Liver (tissue), 9 donors: ENCODE data around the gene NUCB2. TPM values are rescaled to one million over a fixed set of nuclear protein-coding genes. Genes with fewer than 3 reads are reported as not detected.

Experiments used
- DNase-seq: peaks from one replicate; pipeline ENCODE4 v3.0.0-alpha.2; 2017; ENCODE audit warnings: low spot score
- H3K27ac ChIP-seq, 2 donors: one replicate each; pipeline ENCODE4 v1.7.0; 2013; ENCODE audit warnings: inconsistent platforms in 2 of 2, low read length in 2 of 2, control low read depth in 1 of 2, low read depth in 1 of 2, mild to moderate bottlenecking in 1 of 2
- H3K27me3 ChIP-seq, 4 donors: one replicate each; pipeline versions ENCODE4 v1.6.1 to v1.7.0; 2013; ENCODE audit warnings: low read length in 3 of 4, inconsistent platforms in 1 of 4, mild to moderate bottlenecking in 1 of 4, moderate library complexity in 1 of 4; ENCODE audit not compliant: control insufficient read depth in 4 of 4, insufficient read depth in 4 of 4
- H3K36me3 ChIP-seq, 4 donors: one replicate each; pipeline versions ENCODE4 v1.6.1 to v1.7.0; 2013; ENCODE audit warnings: low read length in 3 of 4, mild to moderate bottlenecking in 3 of 4, low read depth in 1 of 4, moderate library complexity in 1 of 4; ENCODE audit not compliant: control insufficient read depth in 4 of 4, insufficient read depth in 3 of 4
- H3K4me1 ChIP-seq, 4 donors: one replicate each; pipeline versions ENCODE4 v1.6.1 to v1.7.0; 2013; ENCODE audit warnings: low read length in 3 of 4, mild to moderate bottlenecking in 3 of 4, moderate library complexity in 1 of 4; ENCODE audit not compliant: control insufficient read depth in 4 of 4, insufficient read depth in 4 of 4
- H3K4me3 ChIP-seq, 3 donors: one replicate each; pipeline versions ENCODE4 v1.6.1 to v1.7.0; 2013; ENCODE audit warnings: low read length in 3 of 3, control low read depth in 1 of 3, low read depth in 1 of 3, mild to moderate bottlenecking in 1 of 3
- H3K9ac ChIP-seq, 2 donors: one replicate each; pipeline ENCODE4 v1.7.0; 2013; ENCODE audit warnings: low read length in 2 of 2, mild to moderate bottlenecking in 2 of 2, moderate library complexity in 2 of 2, control low read depth in 1 of 2, low read depth in 1 of 2
- H3K9me3 ChIP-seq, 4 donors: one replicate each; pipeline versions ENCODE4 v1.6.1 to v1.7.0; 2013; ENCODE audit warnings: low read length in 3 of 4; ENCODE audit not compliant: control insufficient read depth in 4 of 4
- ATF3 ChIP-seq: IDR thresholded peaks from 2 replicates; pipeline ENCODE4 v1.6.1; 2016; ENCODE audit warnings: antibody characterized with exemption
- CTCF ChIP-seq: fragments of 150-350 bp; IDR thresholded peaks from 2 replicates; pipeline ENCODE4 v1.5.1; 2017; ENCODE audit warnings: improper control_type of control experiment, low read depth, low read length; ENCODE audit not compliant: missing input control
- EGR1 ChIP-seq, 2 donors: IDR thresholded peaks; 2 replicates each; pipeline ENCODE4 v1.6.1; 2016 to 2018; ENCODE audit warnings: antibody characterized with exemption in 2 of 2, low read depth in 2 of 2
- FOXA1 ChIP-seq: IDR thresholded peaks from 2 replicates; pipeline ENCODE4 v1.6.1; 2016; ENCODE audit warnings: antibody characterized with exemption
- FOXA2 ChIP-seq: IDR thresholded peaks from 2 replicates; pipeline ENCODE4 v1.6.1; 2016; ENCODE audit warnings: antibody characterized with exemption
- HNF4G ChIP-seq: IDR thresholded peaks from 2 replicates; pipeline ENCODE4 v1.6.1; 2016; ENCODE audit warnings: antibody characterized with exemption
- JUND ChIP-seq, 2 donors: IDR thresholded peaks; 2 replicates each; pipeline ENCODE4 v1.6.1; 2016; ENCODE audit warnings: antibody characterized with exemption in 2 of 2
- RAD21 ChIP-seq, 2 donors: IDR thresholded peaks; 2 replicates each; pipeline ENCODE4 v1.6.1; 2016; ENCODE audit warnings: antibody characterized with exemption in 2 of 2, mild to moderate bottlenecking in 2 of 2
- RXRA ChIP-seq, 2 donors: IDR thresholded peaks; 2 replicates each; pipeline ENCODE4 v1.6.1; 2017 to 2018; ENCODE audit warnings: antibody characterized with exemption in 2 of 2, mild to moderate bottlenecking in 1 of 2
- ZBTB33 ChIP-seq: IDR thresholded peaks from 2 replicates; pipeline ENCODE4 v1.6.1; 2016; ENCODE audit warnings: antibody characterized with exemption
- WGBS: extraction: QIAGEN DNeasy Blood & Tissue Kit; methylation state at CpG from one replicate; pipeline ENCODE4 v1.1.7; 2013; 5-methylcytosine and 5-hydroxymethylcytosine counted together
- polyA plus RNA-seq, 2 donors: library from polyadenylated mRNA; stranded (reverse) in 1 of 2; unstranded in 1 of 2; fragments of 200-250 nt in 1 of 2; fragments of >200 nt in 1 of 2; fragmentation: Nextera tagmentation in 1 of 2; extraction: Ambion mirVana in 1 of 2; gene quantifications; one replicate each; pipeline versions ENCODE4 v1.2.1 to v1.2.3, GENCODE V29; 2013 to 2015
- total RNA-seq, 2 donors: library from RNA; depleted of rRNA; stranded (reverse); fragments of >200 nt; gene quantifications; one replicate each; pipeline ENCODE4 v1.2.3, GENCODE V29; 2014
- donor health status: healthy.
- donor health status: healthy.
- donor health status: healthy.
- donor health status: healthy.
- donor health status: healthy.

The NUCB2 gene
- total and polyA plus RNA-seq, 4 donors, result 68.5 to 112 (median 103) TPM

GRCh38 chr11:17229481-17230152 lies 46.9 kb upstream of the NUCB2 start:
- Histone ChIP-seq H3K9ac (no peak overlapping the region), H3K36me3 (no peaks in the 10 kb centered on the region), H3K27me3 (no peaks in the 10 kb centered on the region), H3K9me3 (no peaks in the 10 kb centered on the region), H3K4me3 (no peak overlapping the region), H3K27ac (no peak overlapping the region), H3K4me1 (peaks cover 0 to 3% (median 0%) of the 10 kb centered on the region in 4 donors)
- no peak for TF ChIP-seq JUND (IDR thresholded peaks at IDR 0.05)
- no peak for DNase-seq
- WGBS, result 77% methylated on average over 7 of the region's 7 CpGs

GRCh38 chr11:17230867-17231851 lies 45.4 kb upstream of the NUCB2 start:
- WGBS, result 67% methylated on average over 3 of the region's 3 CpGs
- TF ChIP-seq ATF3, result no peak
- TF ChIP-seq RXRA (IDR thresholded peaks at IDR 0.05), result no peak
- no peak for TF ChIP-seq ZBTB33
- TF ChIP-seq RAD21 (IDR thresholded peaks at IDR 0.05), result no peak
- no peak for TF ChIP-seq FOXA2
- TF ChIP-seq FOXA1, result no peak
- no peak for TF ChIP-seq HNF4G
- TF ChIP-seq CTCF, result no peak
- TF ChIP-seq EGR1 (IDR thresholded peaks at IDR 0.05; ENCODE audit: low read depth in 2 of 2), result no peak
- H3K36me3 ChIP-seq, result no peaks in the 10 kb centered on the region
- no peaks in the 10 kb centered on the region for H3K9me3 ChIP-seq
- no peak overlapping the region for H3K9ac ChIP-seq
- peaks cover 0 to 3% (median 0%) of the 10 kb centered on the region in 4 donors for H3K4me1 ChIP-seq
- H3K4me3 ChIP-seq, result no peak overlapping the region
- no peak for DNase-seq
- H3K27ac ChIP-seq, result no peak overlapping the region
- no peaks in the 10 kb centered on the region for H3K27me3 ChIP-seq

GRCh38 chr11:17233101-17233500 lies 43.4 kb upstream of the NUCB2 start:
- TF ChIP-seq ZBTB33 (no peak), EGR1 (IDR thresholded peaks at IDR 0.05; ENCODE audit: low read depth in 2 of 2) (no peak)
- H3K9ac ChIP-seq, result no peak overlapping the region
- no peaks in the 10 kb centered on the region for H3K36me3 ChIP-seq
- no peak for DNase-seq
- no peaks in the 10 kb centered on the region for H3K27me3 ChIP-seq
- H3K27ac ChIP-seq, result no peak overlapping the region
- no peak overlapping the region for H3K4me3 ChIP-seq
- no peaks in the 10 kb centered on the region for H3K9me3 ChIP-seq
- peaks cover 0 to 3% (median 0%) of the 10 kb centered on the region in 4 donors for H3K4me1 ChIP-seq
